ENCODE measurements around the gene ENKD1.

DNA sequence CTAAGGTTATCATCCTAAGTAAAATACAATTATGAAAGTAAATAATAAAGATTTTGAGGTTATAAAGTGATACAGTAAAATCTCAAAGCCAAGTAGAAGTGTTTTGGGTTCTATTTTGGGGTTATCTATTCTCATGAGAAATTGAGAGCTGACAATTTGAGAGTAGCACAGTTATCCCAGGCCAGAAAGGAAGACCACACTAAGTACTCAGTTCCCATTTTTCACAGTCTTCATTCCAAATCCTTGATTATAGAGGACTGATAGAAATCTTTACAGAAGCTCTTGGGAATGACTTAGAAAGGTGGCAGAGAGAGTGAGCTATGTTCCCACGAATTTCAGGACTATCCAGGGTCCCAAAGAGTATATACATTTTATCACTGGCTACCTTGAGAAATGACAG is 48.0 kb upstream of the ENKD1 start:
- TF ChIP-seq, protein P1, sequence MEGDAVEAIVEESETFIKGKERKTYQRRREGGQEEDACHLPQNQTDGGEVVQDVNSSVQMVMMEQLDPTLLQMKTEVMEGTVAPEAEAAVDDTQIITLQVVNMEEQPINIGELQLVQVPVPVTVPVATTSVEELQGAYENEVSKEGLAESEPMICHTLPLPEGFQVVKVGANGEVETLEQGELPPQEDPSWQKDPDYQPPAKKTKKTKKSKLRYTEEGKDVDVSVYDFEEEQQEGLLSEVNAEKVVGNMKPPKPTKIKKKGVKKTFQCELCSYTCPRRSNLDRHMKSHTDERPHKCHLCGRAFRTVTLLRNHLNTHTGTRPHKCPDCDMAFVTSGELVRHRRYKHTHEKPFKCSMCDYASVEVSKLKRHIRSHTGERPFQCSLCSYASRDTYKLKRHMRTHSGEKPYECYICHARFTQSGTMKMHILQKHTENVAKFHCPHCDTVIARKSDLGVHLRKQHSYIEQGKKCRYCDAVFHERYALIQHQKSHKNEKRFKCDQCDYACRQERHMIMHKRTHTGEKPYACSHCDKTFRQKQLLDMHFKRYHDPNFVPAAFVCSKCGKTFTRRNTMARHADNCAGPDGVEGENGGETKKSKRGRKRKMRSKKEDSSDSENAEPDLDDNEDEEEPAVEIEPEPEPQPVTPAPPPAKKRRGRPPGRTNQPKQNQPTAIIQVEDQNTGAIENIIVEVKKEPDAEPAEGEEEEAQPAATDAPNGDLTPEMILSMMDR (IDR thresholded peaks at IDR 0.05; ENCODE audit: low read depth, low read length), result no peak
- TF ChIP-seq, protein P2, sequence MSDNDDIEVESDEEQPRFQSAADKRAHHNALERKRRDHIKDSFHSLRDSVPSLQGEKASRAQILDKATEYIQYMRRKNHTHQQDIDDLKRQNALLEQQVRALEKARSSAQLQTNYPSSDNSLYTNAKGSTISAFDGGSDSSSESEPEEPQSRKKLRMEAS (IDR thresholded peaks at IDR 0.05; ENCODE audit: low read depth, low read length), result no peak

All from NB4 (cell line).